ENCODE data around the gene ACOXL. TPM values are rescaled to one million over a fixed set of nuclear protein-coding genes. Genes with fewer than 3 reads are reported as not detected.

The ACOXL gene
- total RNA-seq, 4 donors from 2014 or later = not detected

DNA sequence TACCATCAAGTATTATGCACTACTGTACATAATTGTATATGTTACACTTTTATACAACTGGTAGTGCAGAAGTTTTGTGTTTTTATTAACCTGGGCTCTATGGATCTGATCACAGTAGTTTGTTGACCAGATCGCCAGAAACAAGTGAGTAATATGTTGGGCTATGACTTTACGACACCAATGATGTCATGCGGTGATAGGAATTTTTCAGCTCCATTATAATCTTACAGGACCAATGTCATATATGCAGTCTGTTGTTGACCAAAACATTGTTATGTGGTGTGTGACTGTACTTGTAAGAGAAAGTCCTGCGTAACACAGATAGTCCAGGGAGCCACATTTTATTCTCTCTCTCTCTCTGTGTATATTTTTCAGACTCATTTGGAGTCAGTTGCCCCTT, 4.5 kb upstream of the ACOXL start:
- H3K9me3 ChIP-seq = no peaks in the 10 kb centered on the region
- H3K27ac ChIP-seq = no peak overlapping the region
- H3K36me3 ChIP-seq = no peaks in the 10 kb centered on the region
- H3K4me1 ChIP-seq = peaks cover 0 to 9% (median 6%) of the 10 kb centered on the region in 4 donors
- no peak for DNase-seq
- no peak overlapping the region for H3K4me3 ChIP-seq
- peaks cover 0 to 10% of the 10 kb centered on the region in 2 donors for H3K27me3 ChIP-seq
- TF ChIP-seq POLR2A (IDR thresholded peaks at IDR 0.05) = no peak
- TF ChIP-seq, protein P1, sequence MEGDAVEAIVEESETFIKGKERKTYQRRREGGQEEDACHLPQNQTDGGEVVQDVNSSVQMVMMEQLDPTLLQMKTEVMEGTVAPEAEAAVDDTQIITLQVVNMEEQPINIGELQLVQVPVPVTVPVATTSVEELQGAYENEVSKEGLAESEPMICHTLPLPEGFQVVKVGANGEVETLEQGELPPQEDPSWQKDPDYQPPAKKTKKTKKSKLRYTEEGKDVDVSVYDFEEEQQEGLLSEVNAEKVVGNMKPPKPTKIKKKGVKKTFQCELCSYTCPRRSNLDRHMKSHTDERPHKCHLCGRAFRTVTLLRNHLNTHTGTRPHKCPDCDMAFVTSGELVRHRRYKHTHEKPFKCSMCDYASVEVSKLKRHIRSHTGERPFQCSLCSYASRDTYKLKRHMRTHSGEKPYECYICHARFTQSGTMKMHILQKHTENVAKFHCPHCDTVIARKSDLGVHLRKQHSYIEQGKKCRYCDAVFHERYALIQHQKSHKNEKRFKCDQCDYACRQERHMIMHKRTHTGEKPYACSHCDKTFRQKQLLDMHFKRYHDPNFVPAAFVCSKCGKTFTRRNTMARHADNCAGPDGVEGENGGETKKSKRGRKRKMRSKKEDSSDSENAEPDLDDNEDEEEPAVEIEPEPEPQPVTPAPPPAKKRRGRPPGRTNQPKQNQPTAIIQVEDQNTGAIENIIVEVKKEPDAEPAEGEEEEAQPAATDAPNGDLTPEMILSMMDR (IDR thresholded peaks at IDR 0.05) = no peak

DNA sequence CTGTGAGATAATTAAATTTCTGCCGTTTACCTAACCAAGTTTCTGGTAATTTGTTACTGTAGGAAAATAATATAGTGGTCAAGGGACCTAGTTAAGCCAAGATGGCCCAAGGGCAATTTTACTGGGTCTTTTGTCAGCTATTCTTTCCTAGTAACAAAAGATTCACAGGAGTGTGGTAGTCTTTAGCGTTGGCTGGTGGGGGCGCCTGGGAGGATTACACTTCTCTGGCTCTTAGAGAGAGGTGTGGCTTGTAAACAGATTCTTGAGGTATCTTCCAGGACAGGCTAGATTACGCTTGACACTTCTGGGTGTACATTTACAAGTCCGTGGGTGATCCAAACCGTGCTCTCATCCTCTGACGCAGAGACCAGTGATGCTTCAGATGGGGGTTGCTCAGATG, 3.3 kb upstream of the ACOXL start:
- Histone ChIP-seq H3K27me3 (peaks cover 0 to 16% of the 10 kb centered on the region in 2 donors), H3K27ac (no peak overlapping the region), H3K9me3 (no peaks in the 10 kb centered on the region), H3K4me1 (peaks cover 0 to 13% (median 9%) of the 10 kb centered on the region in 4 donors), H3K36me3 (no peaks in the 10 kb centered on the region), H3K4me3 (no peak overlapping the region)
- DNase-seq = no peak
- TF ChIP-seq, protein P1 (IDR thresholded peaks at IDR 0.05) = no peak
- TF ChIP-seq POLR2A (IDR thresholded peaks at IDR 0.05) = no peak

DNA sequence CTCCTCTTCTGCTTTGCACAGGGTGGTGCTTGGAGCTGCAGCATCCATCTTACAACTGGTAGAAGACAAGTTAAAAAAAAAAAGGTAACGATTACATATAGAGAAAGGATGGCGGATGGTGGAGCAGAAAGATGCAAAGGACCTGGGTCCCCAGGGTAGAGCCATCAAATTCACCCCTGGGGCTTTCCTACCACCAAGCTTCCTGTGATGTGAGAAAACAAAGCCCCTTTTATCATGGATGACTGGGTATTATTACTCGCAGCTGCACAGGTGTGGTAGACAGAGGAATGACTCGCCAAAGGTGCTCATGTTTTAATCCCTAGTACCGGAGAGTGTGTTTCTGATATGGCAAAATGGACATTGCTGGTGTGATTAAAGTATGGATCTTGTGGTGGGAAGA, 1.3 kb upstream of the ACOXL start:
- Histone ChIP-seq H3K27me3 (peaks cover 0 to 23% of the 10 kb centered on the region in 2 donors), H3K4me1 (peaks cover 0 to 13% (median 9%) of the 10 kb centered on the region in 4 donors), H3K27ac (no peak overlapping the region), H3K9me3 (no peaks in the 10 kb centered on the region), H3K4me3 (no peak overlapping the region), H3K36me3 (no peaks in the 10 kb centered on the region)
- no peak for DNase-seq
- TF ChIP-seq, protein P1 (IDR thresholded peaks at IDR 0.05) = no peak
- no peak for TF ChIP-seq POLR2A (IDR thresholded peaks at IDR 0.05)

DNA sequence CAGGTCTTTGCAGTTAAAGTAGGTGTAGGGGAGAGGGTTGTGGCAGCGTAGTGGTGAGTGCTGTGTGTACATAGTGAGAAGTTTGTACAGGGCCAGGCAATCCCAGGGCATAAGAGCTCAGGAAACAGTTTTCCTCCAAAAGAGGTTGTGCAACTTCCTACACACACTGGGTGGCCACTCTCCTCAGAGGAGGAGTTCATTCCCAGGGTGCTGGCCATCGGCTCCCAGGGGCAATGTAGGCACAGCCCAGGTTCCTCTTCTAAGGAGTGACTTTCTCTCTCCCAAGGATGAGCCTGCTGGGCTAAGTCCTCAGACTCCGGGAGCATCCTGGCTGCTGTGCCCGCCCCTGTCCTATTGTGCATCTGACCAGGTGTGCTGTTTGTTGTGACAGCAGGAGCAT, 3.0 kb downstream of the ACOXL start:
- H3K9me3 ChIP-seq = no peaks in the 10 kb centered on the region
- no peak overlapping the region for H3K27ac ChIP-seq
- TF ChIP-seq, protein P1 (IDR thresholded peaks at IDR 0.05) = no peak
- TF ChIP-seq POLR2A (IDR thresholded peaks at IDR 0.05) = no peak
- no peak for DNase-seq
- H3K4me1 ChIP-seq = peaks cover 0 to 13% (median 9%) of the 10 kb centered on the region in 4 donors
- no peaks in the 10 kb centered on the region for H3K36me3 ChIP-seq
- no peak overlapping the region for H3K4me3 ChIP-seq
- peaks cover 0 to 23% of the 10 kb centered on the region in 2 donors for H3K27me3 ChIP-seq

DNA sequence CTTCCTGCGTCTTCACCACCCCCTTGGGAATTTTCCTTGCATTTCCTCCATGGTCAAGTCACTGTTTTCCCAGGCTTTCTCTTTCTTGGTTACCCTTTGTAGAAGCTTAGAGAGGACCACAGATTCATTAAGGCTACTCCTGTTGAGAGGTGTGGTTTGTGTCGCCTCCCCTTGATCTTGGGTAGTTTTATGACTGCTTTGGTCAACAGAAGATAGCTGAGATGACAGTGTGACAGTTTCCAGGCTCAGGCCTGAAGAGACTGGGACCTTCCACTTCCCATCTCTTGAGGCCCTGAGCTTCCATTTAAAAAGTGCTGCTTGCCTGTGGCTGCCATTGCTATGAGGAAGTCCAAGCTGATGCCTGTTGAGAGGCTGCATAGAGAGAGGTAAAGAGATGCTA, 5.4 kb downstream of the ACOXL start:
- Histone ChIP-seq H3K36me3 (no peaks in the 10 kb centered on the region), H3K4me1 (peaks cover 0 to 5% (median 4%) of the 10 kb centered on the region in 4 donors), H3K4me3 (no peak overlapping the region), H3K9me3 (no peaks in the 10 kb centered on the region), H3K27me3 (peaks cover 0 to 14% of the 10 kb centered on the region in 2 donors), H3K27ac (no peak overlapping the region)
- TF ChIP-seq POLR2A (IDR thresholded peaks at IDR 0.05) = no peak
- TF ChIP-seq, protein P1 (IDR thresholded peaks at IDR 0.05) = no peak
- no peak for DNase-seq
